ENCODE measurements around the gene KIF1B. TPM values are rescaled to one million over a fixed set of nuclear protein-coding genes. Genes with fewer than 3 reads are reported as not detected.
"Not testable (repeated sequence)": the region's sequence is repeated elsewhere in the genome, so short reads cannot be mapped to it uniquely, and the experiment has no call there.

KIF1B gene
- total RNA-seq, 4 donors from 2014 or later: 46.0 to 88.0 (median 51.2) TPM

DNA sequence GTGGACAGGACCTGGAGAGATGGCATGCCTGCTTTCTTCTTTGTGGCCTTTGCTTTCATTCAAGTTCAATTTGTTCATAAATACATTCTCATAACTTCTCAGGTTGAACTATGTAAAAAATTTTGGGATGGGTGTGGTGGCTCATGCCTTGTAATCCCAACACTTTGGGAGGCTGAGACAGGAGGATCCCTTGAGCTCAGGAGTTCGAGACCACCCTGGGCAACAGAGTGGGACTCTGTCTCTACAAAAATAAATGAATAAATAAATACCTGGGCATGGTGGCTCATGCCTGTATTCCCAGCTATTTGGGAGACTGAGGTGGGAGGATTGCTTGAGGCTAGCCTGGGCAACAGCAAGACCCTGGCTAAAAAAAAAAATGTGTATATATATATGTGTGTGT is 2.1 kb downstream of the KIF1B start:
- no peak for DNase-seq (ENCODE audit: low spot score in 2 of 2)
- Histone ChIP-seq H3K36me3 (no peaks in the 10 kb centered on the region), H3K9me3 (no peaks in the 10 kb centered on the region), H3K27ac (peak overlapping the region; percentile 99), H3K4me1 (peaks cover 58% of the 10 kb centered on the region), H3K27me3 (no peaks in the 10 kb centered on the region), H3K4me3 (peak overlapping the region; percentile 97)
- TF ChIP-seq, protein P1, sequence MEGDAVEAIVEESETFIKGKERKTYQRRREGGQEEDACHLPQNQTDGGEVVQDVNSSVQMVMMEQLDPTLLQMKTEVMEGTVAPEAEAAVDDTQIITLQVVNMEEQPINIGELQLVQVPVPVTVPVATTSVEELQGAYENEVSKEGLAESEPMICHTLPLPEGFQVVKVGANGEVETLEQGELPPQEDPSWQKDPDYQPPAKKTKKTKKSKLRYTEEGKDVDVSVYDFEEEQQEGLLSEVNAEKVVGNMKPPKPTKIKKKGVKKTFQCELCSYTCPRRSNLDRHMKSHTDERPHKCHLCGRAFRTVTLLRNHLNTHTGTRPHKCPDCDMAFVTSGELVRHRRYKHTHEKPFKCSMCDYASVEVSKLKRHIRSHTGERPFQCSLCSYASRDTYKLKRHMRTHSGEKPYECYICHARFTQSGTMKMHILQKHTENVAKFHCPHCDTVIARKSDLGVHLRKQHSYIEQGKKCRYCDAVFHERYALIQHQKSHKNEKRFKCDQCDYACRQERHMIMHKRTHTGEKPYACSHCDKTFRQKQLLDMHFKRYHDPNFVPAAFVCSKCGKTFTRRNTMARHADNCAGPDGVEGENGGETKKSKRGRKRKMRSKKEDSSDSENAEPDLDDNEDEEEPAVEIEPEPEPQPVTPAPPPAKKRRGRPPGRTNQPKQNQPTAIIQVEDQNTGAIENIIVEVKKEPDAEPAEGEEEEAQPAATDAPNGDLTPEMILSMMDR (IDR thresholded peaks at IDR 0.05): no peak
- TF ChIP-seq POLR2AphosphoS5 (IDR thresholded peaks at IDR 0.05) (no peak), POLR2A (IDR thresholded peaks at IDR 0.05) (no peak), EP300 (IDR thresholded peaks at IDR 0.05) (no peak)
- 77% methylated on average over 1 of the region's 1 CpG for WGBS

DNA sequence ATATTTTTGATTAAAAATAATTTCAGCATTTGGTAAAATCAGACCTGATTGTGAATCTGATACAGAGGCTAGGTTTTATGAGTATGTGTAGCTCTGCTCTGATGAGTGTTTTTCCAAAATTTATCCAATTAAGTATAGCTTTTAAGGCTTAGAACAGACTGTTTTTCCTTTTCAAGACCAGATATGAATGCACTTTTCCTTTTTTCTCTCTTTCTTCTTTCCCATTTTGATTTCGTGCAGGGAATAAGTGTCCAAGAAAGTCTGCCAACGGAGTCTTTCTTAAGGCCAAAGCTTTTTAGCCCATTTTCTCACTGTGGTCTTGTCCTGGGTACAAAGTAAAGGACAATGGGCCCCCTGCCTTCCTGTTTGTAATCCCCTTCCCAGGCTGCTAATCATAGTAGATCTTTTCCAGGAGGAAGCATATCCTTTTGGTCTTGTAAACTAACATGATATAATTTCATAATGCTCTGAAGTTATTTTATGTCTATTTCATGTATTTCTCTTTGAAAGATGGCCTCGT is 2.9 kb downstream of the KIF1B start:
- Histone ChIP-seq H3K36me3 (no peaks in the 10 kb centered on the region), H3K9me3 (no peaks in the 10 kb centered on the region), H3K27ac (no peak overlapping the region), H3K4me3 (no peak overlapping the region), H3K4me1 (peaks cover 65% of the 10 kb centered on the region), H3K27me3 (no peaks in the 10 kb centered on the region)
- TF ChIP-seq, protein P1 (IDR thresholded peaks at IDR 0.05): no peak
- TF ChIP-seq POLR2A (IDR thresholded peaks at IDR 0.05) (no peak), EP300 (IDR thresholded peaks at IDR 0.05) (no peak), POLR2AphosphoS5 (IDR thresholded peaks at IDR 0.05) (no peak)
- WGBS: 51% methylated on average over 3 of the region's 3 CpGs
- peak in 1 of 2 donors; percentile 22 for DNase-seq (ENCODE audit: low spot score in 2 of 2)

DNA sequence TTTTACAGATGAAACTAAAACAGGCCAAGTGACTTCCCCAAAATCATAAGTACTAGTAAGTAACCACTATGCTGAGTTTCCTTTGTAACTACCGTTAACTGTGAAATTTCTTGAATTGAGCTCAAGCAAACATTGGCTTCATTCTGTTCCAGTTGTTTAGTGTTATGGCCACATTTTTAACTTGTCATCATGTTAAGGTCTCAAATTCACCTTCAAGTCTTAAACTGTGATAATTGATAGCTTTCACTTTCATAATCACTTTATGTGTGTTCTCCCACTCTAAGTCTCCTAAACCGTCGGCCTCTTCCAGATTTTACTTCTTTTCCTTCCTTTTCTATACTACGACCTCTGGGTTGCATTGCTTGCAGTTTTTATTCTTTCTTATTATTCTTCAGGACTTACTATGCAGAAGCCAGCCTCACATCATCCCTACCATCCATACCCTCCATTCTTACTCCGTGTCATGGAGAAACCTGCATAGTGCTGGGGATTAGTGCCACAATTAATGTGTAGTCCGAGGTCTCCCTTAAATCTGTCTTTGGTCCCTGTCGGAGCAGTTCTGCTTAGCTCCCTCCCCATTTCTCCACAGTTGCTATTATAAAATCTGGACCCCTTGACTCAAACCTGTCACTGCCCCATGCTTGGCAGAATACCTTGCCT is 5.8 kb downstream of the KIF1B start:
- Histone ChIP-seq H3K4me3 (no peak overlapping the region), H3K9me3 (no peaks in the 10 kb centered on the region), H3K36me3 (no peaks in the 10 kb centered on the region), H3K27me3 (no peaks in the 10 kb centered on the region), H3K27ac (no peak overlapping the region), H3K4me1 (peaks cover 66% of the 10 kb centered on the region)
- no peak for DNase-seq (ENCODE audit: low spot score in 2 of 2)
- WGBS: 66% methylated on average over 7 of the region's 7 CpGs
- no peak for TF ChIP-seq EP300 (IDR thresholded peaks at IDR 0.05)

DNA sequence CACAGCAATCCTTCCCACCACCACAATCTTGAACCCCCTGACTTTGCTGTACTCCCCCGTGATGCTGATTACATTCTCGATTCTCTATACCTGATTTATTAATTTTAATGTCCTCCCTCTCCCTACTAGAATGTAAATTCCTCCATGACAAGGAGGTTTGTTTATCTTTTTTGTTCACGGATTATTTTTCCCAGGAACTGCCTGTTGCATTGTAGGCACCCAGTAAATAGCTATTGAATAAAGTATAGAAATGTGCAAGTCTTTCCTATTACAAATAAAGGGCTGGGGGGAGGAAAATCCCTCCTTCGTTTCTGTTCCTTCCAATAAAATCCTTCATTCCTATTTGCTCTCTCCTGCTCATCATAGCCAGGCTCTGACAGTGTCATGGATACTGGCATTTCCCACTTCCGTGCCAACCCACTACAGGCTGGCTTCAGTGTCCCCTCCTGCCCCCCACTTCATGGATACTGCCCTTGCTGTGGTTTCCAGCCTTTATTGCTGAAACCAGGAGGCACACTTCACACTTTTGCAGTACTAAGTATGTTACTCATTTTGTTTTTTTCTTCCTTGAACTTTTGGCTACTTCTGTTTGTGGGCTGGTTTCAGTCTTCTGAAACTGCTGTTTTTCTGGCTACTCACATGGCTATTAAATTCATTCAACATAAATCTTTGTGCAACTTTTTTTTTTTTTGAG is 7.5 kb downstream of the KIF1B start:
- WGBS: 47% methylated on average over 5 of the region's 5 CpGs
- no peak overlapping the region for H3K27ac ChIP-seq
- no peaks in the 10 kb centered on the region for H3K27me3 ChIP-seq
- H3K9me3 ChIP-seq: no peaks in the 10 kb centered on the region
- H3K4me3 ChIP-seq: no peak overlapping the region
- TF ChIP-seq EP300 (IDR thresholded peaks at IDR 0.05) (no peak), POLR2A (IDR thresholded peaks at IDR 0.05) (no peak), POLR2AphosphoS5 (IDR thresholded peaks at IDR 0.05) (no peak)
- TF ChIP-seq, protein P1 (IDR thresholded peaks at IDR 0.05): no peak
- DNase-seq (ENCODE audit: low spot score in 2 of 2): no peak
- H3K36me3 ChIP-seq: no peaks in the 10 kb centered on the region
- H3K4me1 ChIP-seq: peaks cover 54% of the 10 kb centered on the region

DNA sequence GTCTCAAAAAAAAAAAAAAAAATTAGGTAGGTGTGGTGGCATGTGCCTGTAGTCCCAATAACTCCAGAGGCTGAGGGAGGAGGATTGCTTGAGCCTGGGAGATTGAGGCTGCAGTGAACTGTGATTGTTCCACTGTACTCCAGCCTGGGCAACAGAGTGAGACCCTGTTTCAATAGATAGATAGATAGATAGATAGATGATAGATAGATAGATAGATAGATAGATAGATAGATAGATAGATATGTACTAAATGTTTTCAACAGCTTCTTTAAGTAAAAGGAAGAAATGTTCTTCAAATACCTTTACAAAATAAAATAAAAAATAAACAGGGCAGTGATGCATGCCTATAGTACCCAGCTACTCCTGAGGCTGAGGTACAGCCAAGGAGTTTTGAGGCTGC is 9.8 kb downstream of the KIF1B start:
- Histone ChIP-seq H3K4me3 (no peak overlapping the region), H3K27me3 (no peaks in the 10 kb centered on the region), H3K4me1 (peaks cover 38% of the 10 kb centered on the region), H3K36me3 (no peaks in the 10 kb centered on the region), H3K27ac (no peak overlapping the region), H3K9me3 (no peaks in the 10 kb centered on the region)
- DNase-seq (ENCODE audit: low spot score in 2 of 2): no peak
- TF ChIP-seq, protein P1 (IDR thresholded peaks at IDR 0.05): no peak

DNA sequence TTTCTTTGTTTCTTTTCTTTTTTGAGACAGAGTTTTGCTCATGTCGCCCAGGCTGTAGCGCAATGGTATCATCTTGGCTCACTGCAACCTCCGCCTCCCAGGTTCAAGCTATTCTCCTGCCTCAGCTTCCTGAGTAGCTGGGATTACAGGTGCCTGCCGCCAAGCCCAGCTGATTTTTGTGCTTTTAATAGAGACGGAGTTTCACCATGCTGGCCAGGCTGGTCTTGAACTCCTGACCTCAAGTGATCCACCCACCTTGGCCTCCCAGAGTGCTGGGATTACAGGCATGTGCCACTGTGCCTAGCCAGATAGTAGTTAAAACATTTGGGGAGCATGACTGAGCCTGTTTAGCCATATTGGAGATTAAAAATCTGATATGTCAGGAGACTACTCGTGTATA is 10.3 kb downstream of the KIF1B start:
- H3K27ac ChIP-seq; DNase-seq (ENCODE audit: low spot score in 2 of 2); H3K4me3 ChIP-seq; H3K27me3 ChIP-seq; H3K36me3 ChIP-seq; H3K9me3 ChIP-seq: not testable (repeated sequence)
- H3K4me1 ChIP-seq: peaks cover 34% of the 10 kb centered on the region
- WGBS: 70% methylated on average over 6 of the region's 6 CpGs
